GM12891 (cell line): ENCODE results near the gene GUCY2D.

ENCODE experiments used
- POLR2A ChIP-seq: IDR thresholded peaks from 2 replicates; pipeline ENCODE4 v1.6.1; 2011; ENCODE audit warnings: low read depth, low read length, control low read depth
- POLR2AphosphoS5 ChIP-seq: IDR thresholded peaks from 2 replicates; pipeline ENCODE4 v1.6.1; 2011; ENCODE audit warnings: low read depth, low read length, control low read depth
- POU2F2 ChIP-seq: IDR thresholded peaks from 2 replicates; pipeline ENCODE4 v1.6.1; 2011; ENCODE audit warnings: low read depth, mild to moderate bottlenecking, control low read depth, low read length, moderate library complexity
- TAF1 ChIP-seq: IDR thresholded peaks from 2 replicates; pipeline ENCODE4 v1.6.1; 2011; ENCODE audit warnings: low read depth, low read length, control low read depth

DNA sequence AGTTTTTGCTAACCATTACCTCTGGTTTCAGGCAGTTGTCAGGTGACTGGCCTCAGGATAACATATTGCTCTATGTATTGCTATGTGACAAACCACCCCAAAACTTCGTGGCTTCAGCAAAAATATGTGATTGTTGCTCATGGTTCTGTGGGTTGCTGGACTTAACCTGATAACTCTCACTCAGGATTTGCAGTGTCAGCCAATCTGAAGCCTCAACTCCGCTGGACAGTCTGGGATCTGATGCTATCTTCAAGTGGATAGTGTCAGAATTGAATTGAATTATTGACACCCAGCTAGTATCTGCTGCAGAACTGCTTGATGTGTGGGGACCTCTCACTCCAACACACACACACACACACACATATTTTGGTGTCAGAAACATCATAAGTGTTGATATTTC, 34.7 kb upstream of the GUCY2D start:
- no peak for TF ChIP-seq TAF1
- no peak for TF ChIP-seq POLR2A
- TF ChIP-seq POLR2AphosphoS5: no peak
- TF ChIP-seq POU2F2: no peak
